HG03097 (cell line): ENCODE results near the gene DIP2C.
"Not testable (repeated sequence)": the region's sequence is repeated elsewhere in the genome, so short reads cannot be mapped to it uniquely, and the experiment has no call there.

Experiments
- ATAC-seq: cut with Tn5 transposase; IDR thresholded peaks from one replicate; pipeline ENCODE4 v1.9.1; 2021; ENCODE audit not compliant: unreplicated experiment, low FRiP score

DIP2C gene

DNA sequence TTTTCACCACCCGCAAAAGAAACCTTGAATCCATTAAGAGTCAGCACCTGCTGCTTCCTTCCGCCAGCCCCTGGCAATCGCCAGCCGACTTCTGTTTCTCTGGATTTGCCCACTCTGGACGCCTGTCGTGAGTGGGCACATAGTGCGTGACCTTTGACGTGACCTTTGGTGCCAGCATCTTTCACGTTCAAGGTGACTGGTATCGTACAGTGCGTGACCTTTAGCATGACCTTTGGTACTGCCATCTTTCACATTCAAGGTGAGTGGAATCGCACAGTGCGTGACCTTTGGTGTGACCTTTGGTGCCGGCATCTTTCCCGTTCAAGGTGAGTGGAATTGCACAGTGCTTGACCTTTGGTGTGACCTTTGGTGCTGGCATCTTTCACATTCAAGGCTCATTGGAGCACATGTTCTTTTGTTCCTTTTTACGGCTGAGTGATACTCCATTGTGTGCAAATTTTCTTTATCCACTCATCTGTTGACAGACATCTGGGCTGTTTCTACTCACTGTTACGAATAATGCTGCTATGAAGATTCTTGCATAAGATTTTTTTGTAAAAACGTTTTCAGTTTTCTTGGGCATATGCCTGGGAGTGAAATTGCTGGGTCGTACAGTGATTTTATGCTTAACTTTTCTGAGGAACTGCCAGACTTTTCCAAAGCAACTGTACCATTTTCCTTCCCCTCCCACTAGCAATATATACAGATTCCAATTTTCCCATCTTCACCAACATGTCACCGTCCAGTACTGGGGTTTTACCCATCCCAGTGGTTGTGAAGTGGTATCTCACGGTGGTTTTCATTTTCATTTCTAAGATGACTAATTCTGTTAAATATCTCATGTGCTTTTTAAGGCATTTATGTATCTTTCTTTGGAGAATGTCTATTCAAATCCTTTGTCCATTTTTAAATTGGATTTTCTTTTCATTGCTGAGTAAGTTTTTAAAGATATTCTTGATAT, 145.3 kb downstream of the DIP2C start:
- ATAC-seq, result no peak

DNA sequence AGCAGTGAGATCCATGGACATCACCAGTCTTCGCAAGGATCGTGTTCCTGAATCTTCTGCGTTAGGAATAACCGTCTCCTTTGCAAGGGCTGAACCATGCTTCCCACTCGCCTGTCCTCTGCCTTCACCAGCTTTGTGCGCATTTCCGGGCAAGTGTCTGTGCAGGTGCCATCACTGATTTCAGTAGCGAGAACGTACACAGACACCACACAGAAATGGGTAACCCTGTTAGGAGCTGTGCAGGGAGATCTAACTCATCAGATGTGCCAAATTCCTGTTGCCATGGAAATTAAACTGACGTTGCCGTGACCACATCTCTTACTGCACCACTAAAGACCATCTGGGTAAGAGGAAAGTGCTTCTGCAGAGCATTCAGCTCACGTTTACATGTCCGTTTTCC, 146.3 kb downstream of the DIP2C start:
- ATAC-seq, result no peak

DNA sequence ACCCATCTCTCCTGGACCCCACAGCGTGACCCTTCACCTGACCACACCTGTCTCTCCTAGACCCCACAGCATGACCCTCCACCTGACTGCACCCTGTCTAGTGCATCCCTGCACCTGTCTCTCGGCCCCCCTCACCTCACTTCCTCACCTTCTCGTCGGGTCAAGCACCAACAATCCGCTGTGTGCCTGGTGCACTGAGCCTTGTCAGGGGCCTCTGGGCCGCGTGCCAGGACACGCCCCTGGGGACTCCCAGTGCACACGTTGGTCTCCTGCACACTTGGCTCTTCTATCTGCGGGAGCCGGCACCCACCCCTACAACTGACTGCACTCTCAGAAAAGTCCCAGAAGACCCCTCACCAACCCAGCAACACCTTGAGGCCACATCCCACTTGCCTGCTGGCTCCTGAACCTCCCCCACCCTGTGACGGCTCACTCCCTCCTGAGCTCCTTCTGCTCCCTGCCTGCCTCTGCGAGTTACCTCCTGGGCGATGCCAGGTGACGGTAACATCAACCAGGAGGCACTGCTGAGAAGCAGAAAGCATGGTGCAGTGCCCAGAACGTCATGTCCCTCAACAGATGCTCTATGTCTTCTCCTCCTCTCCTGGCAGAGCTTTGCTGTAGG, 147.6 kb downstream of the DIP2C start:
- ATAC-seq, result no peak

DNA sequence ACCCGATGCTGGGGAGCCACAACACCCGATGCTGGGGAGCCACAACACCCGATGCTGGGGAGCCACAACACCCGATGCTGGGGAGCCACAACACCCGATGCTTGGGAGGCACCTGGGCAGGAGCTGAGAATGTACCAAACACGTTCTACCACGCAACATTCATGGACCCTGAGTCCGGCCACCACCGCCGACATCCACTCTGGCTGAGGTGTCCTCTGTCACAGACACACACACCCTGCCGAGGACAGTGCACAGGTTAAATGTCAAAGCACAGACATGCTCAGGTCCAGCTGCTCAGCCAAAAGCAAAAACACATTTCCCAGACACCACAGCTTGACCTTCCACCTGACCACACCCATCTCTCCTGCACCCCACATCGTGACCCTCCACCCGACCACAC, 148.4 kb downstream of the DIP2C start:
- no peak for ATAC-seq

DNA sequence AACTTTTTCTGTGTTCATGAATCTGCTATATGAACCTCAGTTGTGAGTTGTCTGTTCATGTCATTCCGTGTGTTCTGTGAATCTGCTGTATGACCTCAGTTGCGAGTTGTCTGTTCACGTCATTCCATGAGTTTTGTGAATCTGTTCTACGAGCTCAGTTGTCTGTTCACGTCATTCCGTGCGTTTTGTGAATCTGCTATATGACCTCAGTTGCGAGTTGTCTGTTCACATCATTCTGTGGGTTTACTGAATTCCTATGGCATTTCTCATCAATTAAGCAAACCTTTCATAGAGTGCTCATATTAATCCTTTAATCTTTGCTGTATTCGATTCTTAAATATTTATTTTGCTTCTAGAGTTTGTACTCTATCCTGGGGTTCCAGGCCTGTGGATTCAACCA, 150.6 kb downstream of the DIP2C start:
- no peak for ATAC-seq

DNA sequence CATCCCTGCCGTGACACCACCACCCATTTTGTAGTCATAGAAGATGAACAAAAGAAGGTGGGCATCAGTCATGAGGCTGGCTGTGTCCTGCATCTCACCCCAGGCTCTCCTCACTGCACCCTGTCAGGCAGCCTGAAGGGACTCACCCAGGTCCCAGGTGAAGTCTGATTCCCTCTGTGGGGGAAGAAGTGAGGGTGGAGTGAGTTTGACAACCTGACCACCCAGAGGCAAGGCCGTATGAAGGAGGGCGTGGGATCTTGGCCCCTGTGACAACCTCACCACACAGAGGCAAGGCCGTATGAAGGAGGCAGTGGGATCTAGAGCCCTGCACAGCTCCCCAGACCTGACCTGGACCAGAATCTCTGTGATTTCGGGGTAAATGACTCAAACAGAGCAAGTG, 152.5 kb downstream of the DIP2C start:
- no peak for ATAC-seq

DNA sequence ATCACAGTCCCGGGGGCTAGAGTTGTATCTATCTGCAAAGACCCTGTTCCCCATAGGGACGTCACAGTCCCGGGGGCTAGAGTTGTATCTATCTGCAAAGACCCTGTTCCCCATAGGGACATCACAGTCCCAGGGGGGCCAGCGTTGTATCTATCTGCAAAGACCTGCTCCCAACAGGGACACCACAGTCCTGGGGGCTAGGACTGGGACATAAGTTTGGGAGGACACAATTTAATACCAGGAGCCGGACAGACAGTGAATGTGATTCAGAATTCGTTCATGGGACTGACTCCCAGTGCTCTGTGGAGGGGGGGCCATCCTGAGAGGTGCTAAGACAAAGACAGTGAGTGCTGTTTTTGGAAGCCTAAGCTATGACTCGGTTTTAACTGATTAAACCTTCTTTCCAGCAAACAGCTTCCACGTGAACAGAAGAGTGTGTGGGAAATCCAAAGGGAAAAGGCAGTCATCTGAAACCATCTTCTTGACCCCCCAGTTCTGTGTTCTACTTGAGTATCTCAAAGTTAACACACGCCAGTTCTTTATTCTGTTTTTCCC, 153.0 kb downstream of the DIP2C start:
- no peak for ATAC-seq

DNA sequence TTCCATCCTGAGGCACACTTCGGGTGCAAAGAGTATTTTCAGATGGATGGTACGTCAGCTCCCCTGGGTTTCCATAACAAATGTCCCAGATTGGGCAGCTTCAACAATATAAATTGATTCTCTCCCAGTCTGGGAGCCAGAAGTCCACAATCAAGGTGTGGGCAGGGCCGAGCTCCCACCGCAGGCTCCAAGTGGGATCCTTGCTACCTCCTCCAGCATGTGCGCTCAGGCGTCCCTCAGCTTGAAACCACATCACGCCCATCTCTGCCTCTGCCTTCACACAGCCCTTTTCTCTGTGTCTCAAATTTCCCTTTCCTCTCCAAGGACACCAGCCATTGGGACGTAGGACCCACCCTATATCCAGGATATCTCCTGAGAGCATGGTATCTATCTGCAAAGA, 153.5 kb downstream of the DIP2C start:
- no peak for ATAC-seq

DNA sequence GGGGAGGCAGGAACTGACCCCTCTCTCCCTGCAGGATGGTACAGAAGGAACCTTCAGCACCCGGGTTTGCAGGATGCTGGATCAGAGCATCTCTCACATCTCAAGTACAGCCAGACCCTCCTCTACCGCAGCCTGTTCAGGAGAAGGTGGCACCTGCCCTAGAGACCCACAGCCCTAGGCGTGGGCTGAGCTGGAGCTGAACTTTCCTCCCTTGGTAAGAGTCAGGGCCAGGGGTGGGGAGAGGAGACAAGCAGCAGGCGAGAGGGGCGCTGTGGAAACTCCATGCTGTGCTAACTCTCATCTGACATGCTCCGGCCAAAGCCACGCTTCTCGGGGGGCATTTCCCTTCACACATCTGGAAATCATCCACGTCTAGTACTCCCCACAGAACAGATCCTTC, 154.4 kb downstream of the DIP2C start:
- no peak for ATAC-seq

DNA sequence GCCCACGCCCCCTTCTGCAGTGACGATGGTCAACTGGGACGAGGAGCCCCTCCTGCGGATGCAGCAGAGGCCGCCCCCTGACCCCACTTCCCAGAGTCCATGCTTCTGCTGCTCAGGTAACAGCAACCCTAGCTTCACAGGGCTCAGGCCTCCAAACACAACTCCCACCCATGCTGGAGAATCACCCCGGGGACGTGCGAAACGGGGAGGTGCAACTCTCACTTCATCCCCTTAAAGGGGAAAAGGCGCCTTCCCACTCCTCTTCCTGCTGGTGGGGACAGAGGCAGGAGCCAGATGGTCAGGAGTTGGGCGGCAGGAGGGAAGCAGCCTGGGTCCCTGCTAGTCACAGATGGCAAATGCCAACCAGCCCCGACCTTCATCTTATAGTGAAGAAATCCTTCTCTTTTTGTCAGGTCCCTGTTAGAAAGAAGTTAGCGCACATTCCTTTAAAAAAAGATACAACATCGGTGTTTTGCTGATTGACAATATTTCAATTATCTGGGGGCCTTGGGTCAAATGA, 155.4 kb downstream of the DIP2C start:
- no peak for ATAC-seq

DNA sequence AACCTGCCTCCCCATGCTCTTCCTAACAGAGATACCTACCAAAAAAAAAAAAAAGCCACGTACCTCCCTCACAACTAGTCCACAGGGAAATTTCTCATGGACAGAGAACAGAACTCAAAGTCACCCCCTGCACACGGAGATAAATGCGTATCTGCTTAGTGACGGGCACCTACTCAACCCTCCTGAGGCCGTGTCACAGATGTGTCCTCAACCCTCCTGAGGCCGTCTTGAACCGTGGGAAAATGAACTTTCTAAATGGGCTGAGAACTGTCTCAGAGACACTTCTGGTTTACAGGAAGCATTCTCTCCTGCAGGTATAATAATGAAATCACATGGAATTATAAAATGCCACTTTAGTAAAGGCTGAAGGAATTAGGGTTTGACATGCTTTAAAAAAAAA, 155.9 kb downstream of the DIP2C start:
- no peak for ATAC-seq

DNA sequence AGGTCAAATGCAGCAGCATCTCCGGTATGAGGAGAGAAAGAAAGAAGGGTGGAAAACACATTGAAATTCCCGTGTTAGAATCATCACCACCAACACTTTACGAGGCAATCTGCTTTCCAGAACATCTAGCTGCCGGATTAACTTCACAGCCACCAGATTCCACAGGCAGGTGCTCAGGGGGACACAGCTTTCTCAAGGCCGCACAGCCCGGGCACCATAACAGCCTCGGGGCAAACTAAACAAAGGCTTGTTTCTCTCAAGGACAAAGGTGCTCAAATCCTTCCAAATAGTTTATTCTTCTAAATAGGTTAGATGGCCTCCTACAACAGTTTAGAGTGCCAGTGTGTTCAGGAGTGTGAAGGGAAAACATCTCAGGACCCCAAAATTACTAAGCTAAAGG, 156.3 kb downstream of the DIP2C start:
- no peak for ATAC-seq

DNA sequence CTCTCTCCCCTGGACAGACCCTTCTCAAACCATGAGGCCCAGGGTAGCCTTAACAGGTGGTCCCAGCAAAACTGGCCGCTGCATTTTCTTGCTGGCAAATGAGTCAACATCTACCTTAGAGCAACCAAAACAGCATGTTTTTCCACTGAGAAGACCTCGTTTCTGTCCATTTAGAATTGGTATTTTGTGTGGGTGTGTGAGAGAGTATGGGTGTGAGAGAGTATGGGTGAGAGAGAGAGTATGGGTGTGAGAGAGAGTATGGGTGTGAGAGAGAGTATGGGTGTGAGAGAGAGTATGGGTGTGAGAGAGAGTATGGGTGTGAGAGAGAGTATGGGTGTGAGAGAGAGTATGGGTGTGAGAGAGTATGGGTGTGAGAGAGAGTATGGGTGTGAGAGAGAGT, 157.1 kb downstream of the DIP2C start:
- ATAC-seq, result not testable (repeated sequence)

DNA sequence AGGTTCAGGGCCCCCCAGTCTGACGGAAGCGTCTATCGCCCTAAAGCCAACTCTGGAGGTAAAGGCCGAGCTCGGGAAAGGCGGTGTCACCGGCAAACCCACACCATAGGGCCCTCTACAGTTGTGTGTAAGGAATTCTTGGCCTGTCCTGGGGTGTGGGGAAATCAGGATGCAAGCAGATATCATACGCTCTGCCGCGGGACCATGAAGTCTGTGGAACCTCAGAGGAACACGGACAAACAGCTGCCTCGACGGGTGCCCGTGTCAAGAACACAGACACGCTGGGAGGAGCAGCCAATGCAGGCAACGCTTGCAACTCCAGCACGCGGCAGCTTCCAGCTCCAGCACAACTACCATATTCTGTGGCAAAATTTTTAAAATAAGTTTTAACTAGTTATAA, 157.9 kb downstream of the DIP2C start:
- ATAC-seq, result no peak

DNA sequence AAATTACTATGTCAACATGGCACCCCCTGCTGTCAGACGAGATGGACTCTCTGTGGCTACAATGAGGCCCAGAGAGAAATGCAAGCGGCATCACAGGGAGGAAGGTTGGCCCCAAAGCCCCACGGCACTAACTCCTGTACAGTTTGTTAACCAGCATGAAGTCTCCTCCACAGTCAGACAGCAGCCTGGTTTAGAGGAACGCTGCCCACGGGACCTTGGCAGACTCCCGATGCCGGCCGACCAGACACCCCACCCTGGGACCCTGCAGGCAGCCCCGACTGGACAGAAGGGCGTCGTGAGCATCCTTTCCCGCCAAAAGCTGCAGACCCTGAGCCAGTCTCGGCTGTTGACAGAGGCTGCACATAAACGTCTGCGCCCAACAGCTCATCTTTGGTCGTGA, 158.8 kb downstream of the DIP2C start:
- no peak for ATAC-seq

DNA sequence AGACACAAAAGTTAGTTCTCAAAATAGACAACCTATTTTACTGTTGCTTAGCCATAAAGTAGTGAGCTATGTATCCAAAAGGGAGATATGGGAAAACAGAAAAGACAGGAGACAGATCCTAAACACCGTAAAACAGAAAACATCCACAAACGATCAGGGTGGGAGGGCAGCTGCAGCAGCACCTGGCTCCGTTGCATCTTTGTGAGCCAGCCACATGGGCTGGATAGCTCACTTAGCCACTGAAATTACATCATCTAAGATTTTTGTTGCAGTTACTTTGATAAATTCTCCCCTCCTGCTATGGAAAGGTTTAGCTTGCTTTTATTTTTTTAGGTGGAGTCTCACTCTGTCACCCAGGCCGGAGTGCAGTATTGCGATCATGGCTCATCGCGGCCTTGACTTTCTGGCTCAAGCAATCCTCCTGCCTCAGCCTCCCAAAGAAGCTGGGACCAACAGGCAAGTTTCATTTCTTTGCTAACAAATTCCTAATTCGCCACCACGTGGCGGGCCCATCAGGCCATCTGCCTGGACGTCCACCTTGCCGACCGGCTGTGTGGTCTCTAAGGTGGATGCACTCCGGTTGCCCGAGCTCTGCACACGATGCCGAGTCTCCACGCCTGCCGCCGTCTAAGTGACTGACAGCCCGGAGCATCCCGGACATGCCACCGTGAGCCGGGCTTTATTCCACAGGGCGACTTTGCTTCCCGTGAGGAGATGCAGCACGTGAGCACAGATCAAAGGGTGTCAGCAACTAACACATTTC, 159.8 kb downstream of the DIP2C start:
- ATAC-seq, result no peak

DNA sequence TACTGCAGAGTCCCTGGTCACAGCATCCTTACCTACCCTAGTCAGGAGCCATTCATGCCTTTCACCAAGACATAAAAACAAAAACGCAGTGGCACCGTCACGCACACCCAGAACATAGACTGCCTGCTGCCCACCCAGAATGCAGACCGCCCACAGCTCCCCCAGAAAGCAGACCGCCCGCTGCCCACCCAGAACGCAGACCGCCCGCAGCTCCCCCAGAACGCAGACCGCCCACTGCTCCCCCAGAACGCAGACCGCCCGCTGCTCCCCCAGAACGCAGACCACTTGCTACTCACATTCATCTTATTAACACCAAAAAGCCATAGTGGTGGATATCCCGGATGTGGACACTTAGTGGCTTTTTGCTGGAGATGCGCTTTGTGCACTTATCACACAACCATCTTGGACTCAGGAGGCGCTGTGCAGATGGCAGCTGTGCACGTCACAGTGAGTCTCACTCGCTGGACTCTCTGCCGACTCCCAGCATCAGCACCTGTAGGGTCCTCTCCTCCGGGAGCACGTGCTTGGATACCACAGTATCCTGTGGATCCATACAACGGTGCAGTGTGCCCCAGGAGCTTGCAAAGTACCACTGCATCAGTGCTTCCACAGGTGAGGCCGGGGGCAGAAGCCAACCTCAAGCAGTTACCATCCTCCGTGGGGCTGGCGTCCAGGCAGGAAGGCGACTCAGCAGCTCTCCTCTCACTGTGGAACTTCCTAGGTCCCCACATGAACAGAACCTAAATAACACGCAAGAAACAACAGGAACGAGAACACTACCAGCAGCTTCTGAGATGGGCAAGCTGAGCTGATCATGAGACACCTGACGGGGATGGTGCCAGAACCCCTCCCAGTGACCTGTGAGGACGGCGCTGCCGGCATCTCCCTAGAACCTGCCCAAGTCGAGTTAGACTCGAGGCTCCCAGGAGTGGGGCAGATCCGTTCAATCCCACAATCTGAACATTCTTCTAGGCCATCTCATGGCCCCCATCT, 161.0 kb downstream of the DIP2C start:
- no peak for ATAC-seq

DNA sequence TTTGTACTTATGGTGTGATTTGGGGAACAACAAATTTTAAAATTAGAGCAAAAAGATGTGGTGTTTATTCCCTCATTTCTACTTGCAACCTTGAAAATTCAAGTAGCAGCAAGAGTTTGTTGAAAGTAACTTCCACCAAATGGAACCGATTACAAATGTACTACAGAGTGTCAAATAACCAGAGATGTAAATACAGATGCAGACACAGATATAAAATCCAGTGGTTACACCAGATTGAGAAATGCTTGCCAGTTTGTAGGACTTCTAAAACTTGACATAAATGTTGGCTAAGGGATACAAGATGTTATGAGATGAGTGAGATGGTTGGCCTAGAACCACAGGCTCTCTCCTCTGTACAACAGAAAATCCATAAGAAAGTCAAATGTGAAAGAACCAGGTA, 162.1 kb downstream of the DIP2C start:
- no peak for ATAC-seq

DNA sequence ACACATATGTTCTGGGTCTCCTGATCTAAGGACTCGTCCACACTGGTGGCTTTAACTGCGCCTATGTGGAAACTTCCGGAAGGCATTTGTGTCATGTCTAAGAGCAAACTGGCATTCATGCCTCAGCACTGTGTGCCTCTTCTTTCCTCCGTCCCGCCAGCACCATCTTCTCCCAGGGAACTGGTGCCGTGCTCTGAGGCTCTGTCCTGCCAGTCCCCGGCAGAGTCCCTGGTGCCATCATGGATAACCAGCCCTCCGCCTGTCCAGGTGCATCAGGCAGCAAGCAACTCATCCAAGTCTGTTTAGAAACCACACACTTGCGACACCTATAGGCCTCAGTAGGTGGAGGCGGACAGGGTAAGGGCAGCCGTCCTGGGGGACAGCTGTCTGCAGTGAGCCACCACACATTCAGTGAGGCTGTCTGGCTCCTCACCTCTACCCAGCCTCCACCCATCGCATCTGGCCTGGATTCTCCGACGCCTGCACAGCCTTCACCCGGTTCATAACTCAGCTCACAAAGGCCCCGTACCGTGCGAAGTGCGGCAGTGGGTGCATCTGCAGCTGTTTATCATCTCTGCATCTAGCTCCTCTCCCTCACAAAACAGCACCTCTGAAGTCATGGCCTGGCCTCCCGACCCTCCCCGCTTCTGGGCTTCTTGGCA, 162.7 kb downstream of the DIP2C start:
- ATAC-seq, result no peak
